GM23248 (cell line): Measurements from ENCODE around the gene CDHR5. TPM values are rescaled to one million over a fixed set of nuclear protein-coding genes. Genes with fewer than 3 reads are reported as not detected.

ENCODE experiments used
- DNase-seq: peaks from one replicate; pipeline ENCODE4 v3.0.0-alpha.2; 2015
- H2AFZ ChIP-seq: fragments of 200-600 bp; sonication (generic); 2 replicates; pipeline ENCODE4 v1.6.1; 2016; ENCODE audit warnings: antibody characterized with exemption
- H3F3A ChIP-seq: fragments of 200-600 bp; sonication (generic); 2 replicates; pipeline ENCODE4 v1.6.1; 2016; ENCODE audit warnings: mild to moderate bottlenecking, antibody characterized with exemption, mixed run types; ENCODE audit not compliant: insufficient read depth
- H3K27ac ChIP-seq: fragments of 200-600 bp; sonication (generic); 2 replicates; pipeline ENCODE4 v1.5.1; 2016; ENCODE audit warnings: mild to moderate bottlenecking
- H3K27me3 ChIP-seq: fragments of 200-600 bp; sonication (generic); replicated peaks from 2 replicates; pipeline ENCODE4 v1.6.1; 2016; ENCODE audit warnings: mild to moderate bottlenecking; ENCODE audit not compliant: insufficient read depth
- H3K36me3 ChIP-seq: fragments of 200-600 bp; sonication (generic); 2 replicates; pipeline ENCODE4 v1.6.1; 2016; ENCODE audit warnings: low read depth, mild to moderate bottlenecking
- H3K4me1 ChIP-seq: fragments of 200-600 bp; sonication (generic); 2 replicates; pipeline ENCODE4 v1.6.1; 2016; ENCODE audit warnings: mild to moderate bottlenecking; ENCODE audit not compliant: insufficient read depth
- H3K4me2 ChIP-seq: fragments of 200-600 bp; sonication (generic); one replicate; pipeline ENCODE4 v1.6.1; 2016; ENCODE audit warnings: mild to moderate bottlenecking; ENCODE audit not compliant: unreplicated experiment
- H3K4me3 ChIP-seq: fragments of 200-600 bp; sonication (generic); 2 replicates; pipeline ENCODE4 v1.5.1; 2016; ENCODE audit warnings: mild to moderate bottlenecking
- H3K79me2 ChIP-seq: fragments of 200-600 bp; sonication (generic); 2 replicates; pipeline ENCODE4 v1.6.1; 2016; ENCODE audit warnings: mild to moderate bottlenecking; ENCODE audit not compliant: insufficient read depth
- H3K9ac ChIP-seq: fragments of 200-600 bp; sonication (generic); 2 replicates; pipeline ENCODE4 v1.6.1; 2016; ENCODE audit warnings: mild to moderate bottlenecking
- H3K9me2 ChIP-seq: fragments of 200-600 bp; sonication (generic); 2 replicates; pipeline ENCODE4 v1.6.1; 2016; ENCODE audit warnings: mixed run types, mild to moderate bottlenecking, moderate library complexity; ENCODE audit not compliant: insufficient read depth
- H3K9me3 ChIP-seq: fragments of 200-600 bp; sonication (generic); one replicate; pipeline ENCODE4 v1.6.1; 2017; ENCODE audit warnings: low read depth
- H4K20me1 ChIP-seq: fragments of 200-600 bp; sonication (generic); 2 replicates; pipeline ENCODE4 v1.6.0; 2016; ENCODE audit not compliant: insufficient read depth
- EZH2 ChIP-seq: fragments of 200-600 bp; sonication (generic); IDR thresholded peaks from 2 replicates; pipeline ENCODE4 v1.6.1; 2018; ENCODE audit warnings: antibody characterized with exemption, mild to moderate bottlenecking; ENCODE audit not compliant: insufficient read depth, poor library complexity, severe bottlenecking
- EZH2phosphoT487 ChIP-seq: fragments of 200-600 bp; sonication (generic); IDR thresholded peaks from 2 replicates; pipeline ENCODE4 v1.6.1; 2018; ENCODE audit warnings: antibody characterized with exemption, moderate library complexity, mild to moderate bottlenecking, low read depth; ENCODE audit not compliant: insufficient read depth
- WGBS, 2 experiments: methylation state at CpG; one replicate each; pipeline ENCODE4 v1.1.6; 2015 to 2017; ENCODE audit warnings: low lambda C conversion rate in 2 of 2, low coverage in 1 of 2; ENCODE audit errors: missing lambda C conversion rate in 2 of 2; 5-methylcytosine and 5-hydroxymethylcytosine counted together
- in situ Hi-C: fragments of 300-500 bp; cut with MboI; formaldehyde crosslinking; loops from 2 replicates; pipeline ENCODE4 v1.15.0; 2020
- polyA plus RNA-seq: library from polyadenylated mRNA; unstranded; fragments of >200 nt; fragmentation: Nextera tagmentation; extraction: Ambion mirVana; gene quantifications from 2 replicates; pipeline ENCODE4 v1.2.1, GENCODE V29; 2016
- total RNA-seq: library from RNA; depleted of rRNA; stranded (reverse); fragments of >200 nt; shearing (Covaris generic); gene quantifications from 2 replicates; pipeline ENCODE4 v1.2.3, GENCODE V29; 2014

Gene CDHR5
- total and polyA plus RNA-seq, 2 experiments from 2014 or later = not detected

DNA sequence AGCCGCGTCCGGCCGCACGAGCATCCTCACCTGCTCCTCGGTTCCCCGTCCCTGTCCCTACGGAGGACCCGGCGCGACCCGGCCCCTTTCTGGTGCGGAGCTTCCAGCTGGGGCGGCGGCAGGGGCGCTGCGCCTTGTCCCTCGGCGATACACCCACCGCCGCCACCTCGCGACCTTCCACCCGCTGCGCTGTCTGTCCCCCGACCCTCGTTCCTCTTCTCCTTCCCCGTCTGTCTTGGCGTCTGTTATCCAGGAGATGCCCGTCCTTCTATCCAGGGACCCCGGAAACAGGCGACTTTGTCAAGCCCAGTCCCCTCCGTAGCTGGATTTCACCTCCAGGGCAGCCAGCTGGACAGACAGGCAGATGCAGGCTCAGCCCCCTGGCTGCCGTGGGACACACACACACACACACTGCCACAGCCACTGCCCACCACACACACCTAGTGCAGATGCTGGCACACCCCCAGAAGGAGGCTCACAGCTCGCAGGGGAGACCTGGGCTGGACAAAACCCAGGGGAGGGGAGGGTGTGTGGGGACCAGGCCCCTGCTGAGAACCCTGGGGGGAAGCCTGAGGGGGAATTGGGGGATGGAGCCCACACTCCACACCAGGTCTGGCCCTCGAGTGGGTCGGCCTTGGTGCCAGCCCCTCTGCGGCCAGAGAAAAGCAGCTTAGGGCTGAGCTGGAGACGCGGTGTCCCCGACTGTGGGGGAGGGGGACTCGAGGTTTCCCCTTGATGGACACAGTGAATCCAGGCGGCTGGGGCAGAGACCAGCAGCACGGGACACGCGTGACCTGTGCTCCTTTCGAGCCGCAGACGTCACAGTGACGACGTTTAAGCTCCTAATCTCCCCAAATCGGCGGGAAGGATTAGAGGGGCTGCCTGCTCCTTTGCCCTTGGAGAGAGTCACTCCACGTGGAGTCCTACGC, 13.1 kb upstream of the CDHR5 start:
- in situ Hi-C loops = no loop called here

DNA sequence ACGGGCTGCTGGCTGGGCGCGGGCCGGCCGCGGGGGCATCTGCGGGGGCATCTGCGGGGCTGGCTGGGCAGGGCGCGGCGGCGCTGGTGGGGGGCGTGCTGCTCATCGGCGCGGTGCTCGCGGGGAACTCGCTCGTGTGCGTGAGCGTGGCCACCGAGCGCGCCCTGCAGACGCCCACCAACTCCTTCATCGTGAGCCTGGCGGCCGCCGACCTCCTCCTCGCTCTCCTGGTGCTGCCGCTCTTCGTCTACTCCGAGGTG, 12.5 kb upstream of the CDHR5 start:
- Histone ChIP-seq H3K4me2 (peak overlapping the region; percentile 29), H3K4me1 (peaks cover 7% of the 10 kb centered on the region), H4K20me1 (no peaks in the 10 kb centered on the region), H2AFZ (no peak overlapping the region), H3K9me3 (no peaks in the 10 kb centered on the region), H3K9ac (no peak overlapping the region), H3K27me3 (peaks cover 15% of the 10 kb centered on the region; the same call in 1 of the 2 replicates), H3K36me3 (no peaks in the 10 kb centered on the region), H3K27ac (no peak overlapping the region), H3F3A (peaks cover 10% of the 10 kb centered on the region; the same call in 1 of the 2 replicates), H3K9me2 (no peaks in the 10 kb centered on the region), H3K79me2 (no peaks in the 10 kb centered on the region), H3K4me3 (peak overlapping the region; percentile 35)
- DNase-seq = no peak
- WGBS, 2 experiments = 3 to 14% methylated on average over 6 to 25 of the region's 34 CpGs
- in situ Hi-C loops = no loop called here
- TF ChIP-seq EZH2phosphoT487 = no peak
- TF ChIP-seq EZH2 = no peak

More for the DNA sequence above, 13.1 kb upstream of the CDHR5 start:
- peaks cover 15% of the 10 kb centered on the region; the same call in 1 of the 2 replicates for H3K27me3 ChIP-seq
- TF ChIP-seq EZH2 (no peak), EZH2phosphoT487 (no peak)
- H3K36me3 ChIP-seq = no peaks in the 10 kb centered on the region
- H4K20me1 ChIP-seq = no peaks in the 10 kb centered on the region
- H3K4me1 ChIP-seq = peaks cover 7% of the 10 kb centered on the region
- peak overlapping the region; percentile 29 for H3K4me2 ChIP-seq
- H3K4me3 ChIP-seq = no peak overlapping the region
- no peaks in the 10 kb centered on the region for H3K79me2 ChIP-seq
- 24 to 27% methylated on average over 50 to 55 of the region's 55 CpGs for WGBS, 2 experiments
- no peak for DNase-seq
- no peak overlapping the region for H3K27ac ChIP-seq
- no peaks in the 10 kb centered on the region for H3K9me2 ChIP-seq
- no peak overlapping the region for H3K9ac ChIP-seq
- H3F3A ChIP-seq = peaks cover 10% of the 10 kb centered on the region; the same call in 1 of the 2 replicates
- H2AFZ ChIP-seq = no peak overlapping the region
- no peaks in the 10 kb centered on the region for H3K9me3 ChIP-seq

DNA sequence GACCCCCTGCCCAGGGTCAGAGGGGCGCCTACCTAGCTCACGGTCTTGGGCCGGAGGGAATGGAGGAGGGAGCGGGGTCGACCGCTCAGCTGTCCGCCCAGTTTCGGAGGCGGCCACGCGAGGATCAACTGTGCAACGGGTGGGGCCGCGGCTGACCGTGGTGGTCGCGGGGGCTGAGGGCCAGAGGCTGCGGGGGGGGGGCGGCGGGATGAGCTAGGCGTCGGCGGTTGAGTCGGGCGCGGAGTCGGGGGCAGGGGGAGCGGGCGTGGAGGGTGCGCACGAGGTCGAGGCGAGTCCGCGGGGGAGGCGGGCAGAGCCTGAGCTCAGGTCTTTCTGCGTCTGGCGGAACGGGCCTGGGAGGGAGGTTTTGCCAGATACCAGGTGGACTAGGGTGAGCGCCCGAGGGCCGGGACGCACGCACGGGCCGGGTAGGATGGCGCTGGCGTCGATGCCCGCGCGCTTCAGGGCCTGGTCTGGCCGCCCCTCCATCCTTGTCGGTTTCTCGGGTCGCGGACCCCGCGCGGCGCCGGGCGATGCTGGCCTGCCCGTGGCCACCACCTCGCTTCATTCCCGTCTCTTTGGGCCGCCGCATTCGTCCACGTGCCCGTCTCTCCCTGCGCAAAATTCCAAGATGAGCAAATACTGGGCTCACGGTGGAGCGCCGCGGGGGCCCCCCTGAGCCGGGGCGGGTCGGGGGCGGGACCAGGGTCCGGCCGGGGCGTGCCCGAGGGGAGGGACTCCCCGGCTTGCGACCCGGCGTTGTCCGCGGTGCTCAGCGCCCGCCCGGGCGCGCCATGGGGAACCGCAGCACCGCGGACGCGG, 12.0 kb upstream of the CDHR5 start, which contains the start of gene DRD4:
Gene DRD4, plus strand, starts transcription at position 759 of the 822 bp plus-strand sequence. Its CDS starts 36 bp downstream, at position 795.
- Histone ChIP-seq H3K27me3 (peaks cover 15% of the 10 kb centered on the region; the same call in 1 of the 2 replicates), H3K36me3 (no peaks in the 10 kb centered on the region), H4K20me1 (no peaks in the 10 kb centered on the region), H3K9me3 (no peaks in the 10 kb centered on the region), H2AFZ (no peak within 1 kb of the TSS), H3K79me2 (no peaks in the 10 kb centered on the region), H3K9me2 (no peaks in the 10 kb centered on the region), H3F3A (peaks cover 10% of the 10 kb centered on the region; the same call in 1 of the 2 replicates), H3K27ac (no peak within 1 kb of the TSS), H3K4me1 (peaks cover 7% of the 10 kb centered on the region), H3K4me3 (peak within 1 kb of the TSS; percentile 35), H3K9ac (no peak within 1 kb of the TSS), H3K4me2 (peak within 1 kb of the TSS; percentile 29)
- 6 to 19% methylated on average over 33 to 68 of the region's 100 CpGs for WGBS, 2 experiments
- DNase-seq = peak; percentile 66
- TF ChIP-seq EZH2phosphoT487 (no peak), EZH2 (peak; percentile 42)
- in situ Hi-C loops = no loop called here

DNA sequence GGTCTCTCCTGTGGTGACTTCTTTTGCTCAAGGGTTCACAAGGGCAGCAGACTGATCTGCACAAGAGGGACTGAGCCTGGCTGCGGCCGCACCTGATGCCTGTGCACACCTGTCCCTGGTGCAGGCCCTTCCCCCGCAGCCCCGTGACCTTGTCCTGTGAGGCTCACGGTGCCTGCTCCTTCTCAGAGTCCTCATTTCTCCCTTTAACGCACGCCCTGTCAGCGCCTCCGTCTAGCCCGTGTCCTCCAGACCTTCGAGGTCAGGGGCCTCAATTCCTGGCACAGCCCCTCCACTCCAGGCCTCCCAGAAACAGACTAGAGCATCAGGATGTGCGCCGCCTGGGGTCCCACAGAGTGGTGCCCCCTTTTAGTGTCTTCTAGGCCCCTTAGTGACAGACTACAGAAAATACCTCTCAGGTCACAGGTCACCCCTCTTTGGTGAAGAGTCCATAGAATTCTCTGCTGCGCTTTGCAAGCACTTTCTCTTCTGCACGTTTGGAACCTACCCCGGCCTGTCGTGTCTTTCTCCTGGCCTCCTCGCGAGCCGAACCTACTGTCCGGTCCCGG, 11.3 kb upstream of the CDHR5 start:
- Histone ChIP-seq H3K4me1 (peaks cover 7% of the 10 kb centered on the region), H3K9ac (no peak overlapping the region), H3K9me2 (no peaks in the 10 kb centered on the region), H3K36me3 (no peaks in the 10 kb centered on the region), H3K27ac (no peak overlapping the region), H2AFZ (no peak overlapping the region), H4K20me1 (no peaks in the 10 kb centered on the region), H3K27me3 (peaks cover 15% of the 10 kb centered on the region; the same call in 1 of the 2 replicates), H3K79me2 (no peaks in the 10 kb centered on the region), H3K4me2 (no peak overlapping the region), H3K4me3 (no peak overlapping the region), H3K9me3 (no peaks in the 10 kb centered on the region), H3F3A (peaks cover 10% of the 10 kb centered on the region; the same call in 1 of the 2 replicates)
- in situ Hi-C loops = no loop called here
- WGBS, 2 experiments = 66 to 67% methylated on average over 22 of the region's 22 CpGs
- no peak for DNase-seq
- TF ChIP-seq EZH2phosphoT487 (no peak), EZH2 (no peak)
